ENCODE data around the gene LYG2.
A peak's percentile ranks its signal among the peaks of the same experiment; 100 is the strongest.
"Not testable (repeated sequence)": the region's sequence is repeated elsewhere in the genome, so short reads cannot be mapped to it uniquely, and the experiment has no call there.

The LYG2 gene

GRCh38 chr2:99255491-99256318, at the start of gene LYG2:
LYG2 (minus strand) TSS chr2:99255666; CDS start chr2:99254260, 1,406 bp downstream.
- peak; percentile 86 for DNase-seq

GRCh38 chr2:99301097-99301496, 45.6 kb upstream of the LYG2 start, which contains the start of gene LYG1:
LYG1 (minus strand) TSS chr2:99301197; CDS start chr2:99295670, 5,527 bp downstream.
- not testable (repeated sequence) for DNase-seq

- no peak for DNase-seq
These were observed 44.1 kb upstream of the LYG2 start for GRCh38 chr2:99299580-99299979.

- DNase-seq: no peak
These were observed 42.5 kb upstream of the LYG2 start for GRCh38 chr2:99297994-99298393.

- no peak for DNase-seq
These were observed 30.1 kb upstream of the LYG2 start for GRCh38 chr2:99285526-99285925.

- no peak for DNase-seq
These were observed 24.7 kb upstream of the LYG2 start for GRCh38 chr2:99279969-99280695.

- no peak for DNase-seq
These were observed 23.4 kb upstream of the LYG2 start for GRCh38 chr2:99278793-99279291.

GRCh38 chr2:99278195-99278765, 22.8 kb upstream of the LYG2 start:
- not testable (repeated sequence) for DNase-seq

- no peak for DNase-seq
These were observed 20.4 kb upstream of the LYG2 start for GRCh38 chr2:99275882-99276281.

GRCh38 chr2:99261242-99261641, 5.8 kb upstream of the LYG2 start:
- DNase-seq: no peak

- DNase-seq: no peak
These were observed 4.7 kb upstream of the LYG2 start for GRCh38 chr2:99260184-99260583.

GRCh38 chr2:99259465-99259864, 4.0 kb upstream of the LYG2 start:
- DNase-seq: no peak

- DNase-seq: no peak
These were observed 1.2 kb upstream of the LYG2 start for GRCh38 chr2:99256677-99257076.

GRCh38 chr2:99249951-99250350, 5.5 kb downstream of the LYG2 start:
- DNase-seq: no peak

- DNase-seq: no peak
These were observed 13.3 kb downstream of the LYG2 start for GRCh38 chr2:99242151-99242550.

GRCh38 chr2:99240431-99240830, 15.0 kb downstream of the LYG2 start:
- no peak for DNase-seq

- DNase-seq: no peak
These were observed 16.9 kb downstream of the LYG2 start for GRCh38 chr2:99238599-99238998.

- not testable (repeated sequence) for DNase-seq
These were observed 22.3 kb downstream of the LYG2 start for GRCh38 chr2:99233177-99233576.

GRCh38 chr2:99217929-99218501, 37.5 kb downstream of the LYG2 start:
- DNase-seq: no peak

GRCh38 chr2:99216096-99216495, 39.4 kb downstream of the LYG2 start:
- no peak for DNase-seq

GRCh38 chr2:99205491-99205890, 50.0 kb downstream of the LYG2 start:
- DNase-seq: no peak

GRCh38 chr2:99201959-99202678, 53.3 kb downstream of the LYG2 start:
- no peak for DNase-seq

Measured in GF-D8 (cell line).